ENCODE measurements around the gene ATP6V1G2.
"Not testable (repeated sequence)": the region's sequence is repeated elsewhere in the genome, so short reads cannot be mapped to it uniquely, and the experiment has no call there.

The ATP6V1G2 gene

DNA sequence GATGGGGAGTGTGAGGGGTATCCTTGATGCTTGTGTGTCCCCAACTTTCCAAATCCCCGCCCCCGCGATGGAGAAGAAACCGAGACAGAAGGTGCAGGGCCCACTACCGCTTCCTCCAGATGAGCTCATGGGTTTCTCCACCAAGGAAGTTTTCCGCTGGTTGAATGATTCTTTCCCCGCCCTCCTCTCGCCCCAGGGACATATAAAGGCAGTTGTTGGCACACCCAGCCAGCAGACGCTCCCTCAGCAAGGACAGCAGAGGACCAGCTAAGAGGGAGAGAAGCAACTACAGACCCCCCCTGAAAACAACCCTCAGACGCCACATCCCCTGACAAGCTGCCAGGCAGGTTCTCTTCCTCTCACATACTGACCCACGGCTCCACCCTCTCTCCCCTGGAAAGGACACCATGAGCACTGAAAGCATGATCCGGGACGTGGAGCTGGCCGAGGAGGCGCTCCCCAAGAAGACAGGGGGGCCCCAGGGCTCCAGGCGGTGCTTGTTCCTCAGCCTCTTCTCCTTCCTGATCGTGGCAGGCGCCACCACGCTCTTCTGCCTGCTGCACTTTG, 29.0 kb upstream of the ATP6V1G2 start, which contains the start of gene TNF:
TSS of gene TNF (plus strand) at position 231 of the 567 bp plus-strand sequence. CDS start at position 408, 177 bp downstream.
- DNase-seq, result no peak

DNA sequence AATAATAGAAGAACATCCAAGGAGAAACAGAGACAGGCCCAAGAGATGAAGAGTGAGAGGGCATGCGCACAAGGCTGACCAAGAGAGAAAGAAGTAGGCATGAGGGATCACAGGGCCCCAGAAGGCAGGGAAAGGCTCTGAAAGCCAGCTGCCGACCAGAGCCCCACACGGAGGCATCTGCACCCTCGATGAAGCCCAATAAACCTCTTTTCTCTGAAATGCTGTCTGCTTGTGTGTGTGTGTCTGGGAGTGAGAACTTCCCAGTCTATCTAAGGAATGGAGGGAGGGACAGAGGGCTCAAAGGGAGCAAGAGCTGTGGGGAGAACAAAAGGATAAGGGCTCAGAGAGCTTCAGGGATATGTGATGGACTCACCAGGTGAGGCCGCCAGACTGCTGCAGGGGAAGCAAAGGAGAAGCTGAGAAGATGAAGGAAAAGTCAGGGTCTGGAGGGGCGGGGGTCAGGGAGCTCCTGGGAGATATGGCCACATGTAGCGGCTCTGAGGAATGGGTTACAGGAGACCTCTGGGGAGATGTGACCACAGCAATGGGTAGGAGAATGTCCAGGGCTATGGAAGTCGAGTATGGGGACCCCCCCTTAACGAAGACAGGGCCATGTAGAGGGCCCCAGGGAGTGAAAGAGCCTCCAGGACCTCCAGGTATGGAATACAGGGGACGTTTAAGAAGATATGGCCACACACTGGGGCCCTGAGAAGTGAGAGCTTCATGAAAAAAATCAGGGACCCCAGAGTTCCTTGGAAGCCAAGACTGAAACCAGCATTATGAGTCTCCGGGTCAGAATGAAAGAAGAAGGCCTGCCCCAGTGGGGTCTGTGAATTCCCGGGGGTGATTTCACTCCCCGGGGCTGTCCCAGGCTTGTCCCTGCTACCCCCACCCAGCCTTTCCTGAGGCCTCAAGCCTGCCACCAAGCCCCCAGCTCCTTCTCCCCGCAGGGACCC, 28.0 kb upstream of the ATP6V1G2 start:
- DNase-seq, result no peak

GRCh38 chr6:31573239-31574105, 27.1 kb upstream of the ATP6V1G2 start:
- DNase-seq, result no peak

DNA sequence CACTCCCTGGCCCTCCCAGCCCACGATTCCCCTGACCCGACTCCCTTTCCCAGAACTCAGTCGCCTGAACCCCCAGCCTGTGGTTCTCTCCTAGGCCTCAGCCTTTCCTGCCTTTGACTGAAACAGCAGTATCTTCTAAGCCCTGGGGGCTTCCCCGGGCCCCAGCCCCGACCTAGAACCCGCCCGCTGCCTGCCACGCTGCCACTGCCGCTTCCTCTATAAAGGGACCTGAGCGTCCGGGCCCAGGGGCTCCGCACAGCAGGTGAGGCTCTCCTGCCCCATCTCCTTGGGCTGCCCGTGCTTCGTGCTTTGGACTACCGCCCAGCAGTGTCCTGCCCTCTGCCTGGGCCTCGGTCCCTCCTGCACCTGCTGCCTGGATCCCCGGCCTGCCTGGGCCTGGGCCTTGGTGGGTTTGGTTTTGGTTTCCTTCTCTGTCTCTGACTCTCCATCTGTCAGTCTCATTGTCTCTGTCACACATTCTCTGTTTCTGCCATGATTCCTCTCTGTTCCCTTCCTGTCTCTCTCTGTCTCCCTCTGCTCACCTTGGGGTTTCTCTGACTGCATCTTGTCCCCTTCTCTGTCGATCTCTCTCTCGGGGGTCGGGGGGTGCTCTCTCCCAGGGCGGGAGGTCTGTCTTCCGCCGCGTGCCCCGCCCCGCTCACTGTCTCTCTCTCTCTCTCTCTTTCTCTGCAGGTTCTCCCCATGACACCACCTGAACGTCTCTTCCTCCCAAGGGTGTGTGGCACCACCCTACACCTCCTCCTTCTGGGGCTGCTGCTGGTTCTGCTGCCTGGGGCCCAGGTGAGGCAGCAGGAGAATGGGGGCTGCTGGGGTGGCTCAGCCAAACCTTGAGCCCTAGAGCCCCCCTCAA, 25.9 kb upstream of the ATP6V1G2 start, which contains the start of gene LTA:
TSS of gene LTA (plus strand) at position 249 of the 871 bp plus-strand sequence. CDS start at position 703, 454 bp downstream.
- no peak for DNase-seq

- no peak for DNase-seq
Observed at GRCh38 chr6:31569861-31570536, 23.6 kb upstream of the ATP6V1G2 start.

GRCh38 chr6:31568537-31568961, 22.1 kb upstream of the ATP6V1G2 start:
- DNase-seq, result no peak

- DNase-seq, result no peak
Observed at GRCh38 chr6:31567531-31568370, 21.3 kb upstream of the ATP6V1G2 start.

DNA sequence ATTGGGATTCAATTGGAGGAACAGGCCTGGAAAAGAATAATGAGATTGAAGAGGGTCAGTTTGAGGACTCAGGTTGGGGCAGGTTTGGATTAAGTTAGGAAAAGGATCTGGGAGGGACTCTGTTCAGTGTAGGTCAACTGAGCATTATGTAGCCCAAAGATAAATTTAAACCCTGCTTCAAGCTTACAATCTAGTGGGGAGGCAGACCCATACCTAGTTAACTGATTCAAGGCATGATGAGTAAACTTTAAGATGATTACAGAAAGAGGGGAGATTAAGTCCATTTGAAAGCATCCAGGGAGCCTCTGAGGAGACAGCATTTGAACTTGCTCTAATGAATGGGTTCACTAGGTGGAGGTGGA, 14.3 kb upstream of the ATP6V1G2 start:
- no peak for DNase-seq

DNA sequence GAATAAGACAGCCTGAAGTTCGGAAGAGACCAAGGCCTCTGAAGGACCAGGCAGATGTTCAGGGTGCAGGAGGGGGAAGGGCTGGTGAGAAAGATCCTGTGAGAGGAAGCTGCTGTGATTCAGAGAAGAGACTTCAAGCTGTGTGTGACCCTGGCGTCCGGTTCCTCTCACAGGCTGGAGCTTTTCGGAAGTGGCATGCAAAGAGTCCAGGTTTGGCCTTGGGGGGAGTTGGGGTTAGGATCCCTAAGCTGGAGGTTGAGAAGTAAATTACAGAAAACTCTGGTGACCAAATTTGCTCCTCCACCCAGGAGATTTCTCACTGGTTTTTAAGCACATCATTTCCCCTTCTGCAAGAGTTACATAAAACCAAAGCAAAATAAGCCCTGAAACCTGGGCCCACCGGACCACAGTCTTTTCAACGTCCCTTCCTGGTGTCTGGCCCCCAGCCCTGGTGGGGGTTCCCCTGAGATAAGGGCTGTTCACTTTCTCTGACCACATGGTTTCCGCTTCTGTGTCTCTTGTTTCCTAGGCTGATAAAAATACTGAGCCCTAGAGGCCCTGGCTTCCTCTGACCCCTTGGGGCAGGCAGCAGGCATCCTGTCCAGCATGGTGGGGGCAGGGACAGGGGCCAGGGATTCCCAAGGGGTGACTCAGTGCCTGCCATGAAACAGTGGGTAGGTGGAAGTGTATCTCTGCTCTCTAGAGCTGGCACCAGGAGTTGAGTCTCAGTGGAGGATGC, 13.7 kb upstream of the ATP6V1G2 start:
- no peak for DNase-seq

DNA sequence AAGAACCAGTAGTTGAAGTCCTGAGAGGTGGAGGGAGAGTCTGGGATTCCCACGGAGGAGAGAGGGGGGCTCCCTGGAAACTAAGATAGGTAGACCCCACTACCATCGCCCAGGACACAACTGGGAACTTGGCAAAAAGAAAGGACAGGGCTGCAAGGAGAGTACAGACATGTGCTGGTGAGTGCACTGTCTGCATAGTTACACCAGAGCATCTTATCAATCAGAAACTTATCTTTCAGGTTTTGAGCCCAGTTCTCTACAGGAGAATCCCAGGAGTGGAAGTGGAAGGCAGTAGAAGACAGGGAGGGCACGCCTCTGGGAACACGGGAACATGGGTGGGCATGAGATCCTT, 13.2 kb upstream of the ATP6V1G2 start:
- no peak for DNase-seq

DNA sequence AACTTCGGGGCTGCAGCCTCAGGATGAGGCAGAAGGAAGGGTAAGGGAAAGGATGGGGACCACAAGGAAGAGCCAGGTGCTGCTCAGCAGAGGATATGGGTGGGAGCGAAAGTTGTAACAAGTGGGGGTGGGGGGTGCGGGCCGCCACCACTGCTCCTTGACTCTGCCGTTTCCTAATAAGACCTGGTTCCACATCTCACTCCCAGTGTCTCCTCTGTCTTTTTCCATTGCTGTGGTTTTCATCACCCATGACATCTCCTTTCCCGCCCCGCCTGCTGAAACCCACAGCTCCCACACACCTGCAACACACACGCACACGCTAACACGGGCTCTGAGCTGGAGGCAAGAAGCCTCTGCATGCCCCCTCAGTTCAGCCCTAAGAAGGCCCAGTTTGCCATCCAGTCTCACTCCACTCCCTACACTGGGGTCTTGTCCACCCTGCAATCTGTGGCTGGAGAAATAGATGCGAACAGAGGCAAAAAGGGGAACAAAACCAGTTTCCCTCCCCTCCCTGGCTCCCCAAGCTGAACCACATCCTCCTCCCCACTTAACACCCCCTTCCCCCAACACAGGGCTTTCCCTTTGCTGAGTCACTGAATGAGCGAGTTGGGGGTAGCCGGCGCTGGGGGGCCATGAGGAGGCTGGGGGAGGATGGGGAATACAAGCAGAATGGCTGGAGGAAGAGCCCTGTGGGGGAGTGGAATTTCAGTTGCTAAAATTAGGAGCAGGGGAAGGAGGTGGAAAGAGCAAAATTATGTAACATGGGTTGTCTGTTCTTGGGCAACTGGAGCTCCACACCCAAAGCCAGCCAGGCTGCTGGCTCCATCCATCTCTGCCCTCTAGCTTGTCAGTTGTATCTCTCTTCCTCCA, 12.5 kb upstream of the ATP6V1G2 start:
- no peak for DNase-seq

DNA sequence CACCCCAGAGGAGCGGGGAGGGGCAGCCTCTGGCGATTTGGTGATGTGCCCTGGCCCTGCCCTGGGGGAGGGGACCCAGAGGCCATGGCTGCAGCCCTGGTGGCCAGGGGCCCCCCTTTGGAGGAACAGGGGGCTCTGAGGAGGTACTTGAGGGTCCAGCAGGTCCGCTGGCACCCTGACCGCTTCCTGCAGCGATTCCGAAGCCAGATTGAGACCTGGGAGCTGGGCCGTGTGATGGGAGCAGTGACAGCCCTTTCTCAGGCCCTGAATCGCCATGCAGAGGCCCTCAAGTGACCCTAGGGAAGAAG, 11.9 kb upstream of the ATP6V1G2 start:
- no peak for DNase-seq

DNA sequence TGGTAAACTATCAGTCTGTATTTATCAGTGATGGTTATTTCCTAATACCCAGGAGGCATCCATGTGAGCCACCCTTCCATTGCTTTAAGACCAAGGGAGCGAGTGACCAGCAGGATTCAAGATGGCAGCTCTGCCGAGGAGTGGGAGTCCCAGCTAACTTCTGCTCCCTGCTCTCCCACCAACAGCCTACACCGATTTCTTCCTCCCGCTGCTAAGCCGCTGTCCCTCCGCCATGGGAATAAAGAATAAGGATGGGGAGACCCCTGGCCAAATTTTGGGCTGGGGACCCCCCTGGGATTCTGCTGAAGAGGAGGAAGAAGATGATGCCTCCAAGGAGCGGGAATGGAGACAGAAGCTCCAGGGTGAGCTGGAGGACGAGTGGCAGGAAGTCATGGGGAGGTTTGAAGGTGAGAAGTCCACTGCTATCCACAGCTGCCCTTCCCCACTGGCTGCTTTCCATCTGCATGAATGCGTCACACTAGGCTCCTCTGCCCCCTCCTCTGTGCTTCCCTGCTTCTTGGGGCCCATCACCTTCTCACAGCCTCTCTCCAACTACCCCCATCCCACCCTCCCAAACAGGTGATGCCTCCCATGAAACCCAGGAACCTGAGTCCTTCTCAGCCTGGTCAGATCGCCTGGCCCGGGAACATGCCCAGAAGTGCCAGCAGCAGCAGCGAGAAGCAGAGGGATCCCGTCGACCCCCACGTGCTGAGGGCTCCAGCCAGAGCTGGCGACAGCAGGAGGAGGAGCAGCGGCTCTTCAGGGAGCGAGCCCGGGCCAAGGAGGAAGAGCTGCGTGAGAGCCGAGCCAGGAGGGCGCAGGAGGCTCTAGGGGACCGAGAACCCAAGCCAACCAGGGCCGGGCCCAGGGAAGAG, 11.3 kb upstream of the ATP6V1G2 start:
- DNase-seq, result no peak

DNA sequence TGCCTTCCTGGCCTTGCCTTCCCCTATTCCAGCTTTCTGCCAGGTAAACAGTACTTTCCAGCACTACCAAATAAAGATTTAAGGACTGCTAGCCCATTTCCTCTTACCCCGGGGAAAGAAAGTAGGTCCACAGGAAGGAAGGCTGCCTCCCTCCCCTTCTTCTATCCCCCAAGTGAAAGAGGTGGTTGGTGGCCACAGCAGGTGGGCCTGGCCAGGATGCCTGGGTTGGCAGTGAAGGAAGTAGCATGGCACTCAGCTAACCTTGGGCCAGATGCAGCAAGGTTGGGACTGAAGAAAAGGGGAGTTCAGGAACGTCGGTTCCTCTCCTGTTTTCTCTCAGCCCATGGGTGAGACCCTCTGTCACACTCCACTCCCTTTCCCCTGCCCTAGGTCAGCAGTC, 9.9 kb upstream of the ATP6V1G2 start:
- DNase-seq, result no peak

GRCh38 chr6:31551371-31551770, 5.0 kb upstream of the ATP6V1G2 start:
- DNase-seq, result not testable (repeated sequence)

GRCh38 chr6:31548544-31548873, 2.1 kb upstream of the ATP6V1G2 start:
- no peak for DNase-seq

GRCh38 chr6:31547727-31548543, 1.5 kb upstream of the ATP6V1G2 start:
- DNase-seq, result no peak

Measured in NCI-H510A (cell line).